B cell (primary cell): Measurements from ENCODE around the gene CRK. TPM values are rescaled to one million over a fixed set of nuclear protein-coding genes. Genes with fewer than 3 reads are reported as not detected.
A peak's percentile ranks its signal among the peaks of the same experiment; 100 is the strongest.

Source experiments
- ATAC-seq: fragments of 200-7000 bp; cut with Tn5 transposase; one replicate; pipeline ENCODE4 v1.10.0; 2021; ENCODE audit warnings: low read depth, mild to moderate bottlenecking, moderate number of reproducible peaks, moderate library complexity
- CTCF ChIA-PET: fragments of 350-600 bp; sonication (Branson Sonifier 250); formaldehyde crosslinking; loops from one replicate; lab custom pipeline; 2021; ENCODE audit warnings: antibody characterized with exemption, inconsistent platforms; lab: Charles Lee
- POLR2A ChIA-PET: fragments of 350-600 bp; sonication (Branson Sonifier 250); formaldehyde crosslinking; loops from one replicate; lab custom pipeline; 2021; ENCODE audit warnings: antibody characterized with exemption; lab: Charles Lee
- DNase-seq: peaks from one replicate; pipeline ENCODE4 v3.0.0; 2013
- H2AFZ ChIP-seq: 2 replicates; pipeline ENCODE4 v1.6.1; 2012; ENCODE audit warnings: mild to moderate bottlenecking, low read depth, low read length; ENCODE audit not compliant: insufficient read depth, poor library complexity, severe bottlenecking
- H3K27ac ChIP-seq, 2 donors: 1 replicate in 1 of 2; 2 replicates in 1 of 2; pipeline ENCODE4 v1.5.1; 2012 to 2013; ENCODE audit warnings: low read length in 2 of 2, mild to moderate bottlenecking in 2 of 2, moderate library complexity in 1 of 2
- H3K27me3 ChIP-seq, 4 experiments: fragments of 200-600 bp in 1 of 4; sonication (generic) in 1 of 4; replicated peaks in 1 of 4; 1 replicate in 2 of 4; 2 replicates in 2 of 4; pipeline versions ENCODE4 v1.6.1 to v1.7.0; 2013 to 2016; ENCODE audit warnings: low read length in 3 of 4, mild to moderate bottlenecking in 2 of 4, mixed read lengths in 1 of 4, moderate library complexity in 1 of 4; ENCODE audit not compliant: insufficient read depth in 4 of 4, control insufficient read depth in 3 of 4; ENCODE audit errors: control extremely low read depth in 1 of 4
- H3K36me3 ChIP-seq, 2 experiments: replicated peaks in 1 of 2; 1 replicate in 1 of 2; 2 replicates in 1 of 2; pipeline versions ENCODE4 v1.6.1 to v1.7.1; 2013; ENCODE audit warnings: low read length in 1 of 2; ENCODE audit not compliant: insufficient read depth in 2 of 2, control insufficient read depth in 1 of 2; ENCODE audit errors: control extremely low read depth in 1 of 2, extremely low read depth in 1 of 2
- H3K4me1 ChIP-seq, 2 donors: fragments of 200-600 bp in 1 of 2; sonication (generic) in 1 of 2; 1 replicate in 1 of 2; 2 replicates in 1 of 2; pipeline versions ENCODE4 v1.5.1 to v1.6.1; 2013 to 2017; ENCODE audit warnings: low read length in 2 of 2; ENCODE audit not compliant: control insufficient read depth in 2 of 2, insufficient read depth in 2 of 2
- H3K4me2 ChIP-seq: replicated peaks from 2 replicates; pipeline ENCODE3; 2012; ENCODE audit warnings: mild to moderate bottlenecking, low read depth, low read length; ENCODE audit not compliant: poor library complexity, severe bottlenecking
- H3K4me3 ChIP-seq, 5 experiments: fragments of 200-600 bp in 1 of 5; sonication (generic) in 1 of 5; 1 replicate in 3 of 5; 2 replicates in 2 of 5; pipeline versions ENCODE4 v1.5.1 to v1.7.0; 2011 to 2016; ENCODE audit warnings: low read length in 4 of 5, mild to moderate bottlenecking in 4 of 5, low read depth in 2 of 5, control low read depth in 1 of 5, moderate library complexity in 1 of 5; ENCODE audit not compliant: insufficient read depth in 1 of 5; ENCODE audit errors: control extremely low read depth in 1 of 5, extremely low read depth in 1 of 5
- H3K79me2 ChIP-seq: fragments of 200-600 bp; sonication (generic); one replicate; pipeline ENCODE4 v1.6.0; 2016; ENCODE audit warnings: low read length; ENCODE audit not compliant: control insufficient read depth, insufficient read depth
- H3K9ac ChIP-seq: fragments of 200-600 bp; sonication (generic); 2 replicates; pipeline ENCODE4 v1.6.1; 2017; ENCODE audit warnings: mild to moderate bottlenecking, low read length, moderate library complexity
- H3K9me3 ChIP-seq, 3 donors: one replicate each; pipeline versions ENCODE4 v1.6.1 to v1.7.1; 2013; ENCODE audit warnings: low read length in 2 of 3; ENCODE audit not compliant: control insufficient read depth in 2 of 3, insufficient read depth in 1 of 3; ENCODE audit errors: control extremely low read depth in 1 of 3
- H4K20me1 ChIP-seq: 2 replicates; pipeline ENCODE4 v1.6.0; 2012; ENCODE audit warnings: mild to moderate bottlenecking, low read length; ENCODE audit not compliant: insufficient read depth, control insufficient read depth, poor library complexity, severe bottlenecking
- H3K27ac Mint-ChIP-seq: one replicate; pipeline ENCODE4 v1.8.0; 2021; ENCODE audit warnings: mixed read lengths
- H3K27me3 Mint-ChIP-seq: one replicate; pipeline ENCODE4 v1.8.0; 2021; ENCODE audit warnings: mixed read lengths
- H3K4me1 Mint-ChIP-seq: one replicate; pipeline ENCODE4 v1.8.0; 2021; ENCODE audit warnings: mixed read lengths
- H3K4me3 Mint-ChIP-seq: one replicate; pipeline ENCODE4 v1.8.0; 2021; ENCODE audit warnings: mixed read lengths
- H3K9me3 Mint-ChIP-seq: one replicate; pipeline ENCODE4 v1.8.0; 2022; ENCODE audit warnings: mixed read lengths; ENCODE audit not compliant: insufficient read depth
- CTCF ChIP-seq: fragments of 200-600 bp; IDR thresholded peaks from one replicate; pipeline ENCODE4 v1.8.0; 2022; ENCODE audit warnings: antibody characterized with exemption, mild to moderate bottlenecking
- EZH2 ChIP-seq: IDR thresholded peaks from 2 replicates; pipeline ENCODE4 v1.6.1; 2012; ENCODE audit warnings: borderline replicate concordance, low read depth, mild to moderate bottlenecking, moderate library complexity, low read length; ENCODE audit not compliant: insufficient read depth, poor library complexity, severe bottlenecking
- WGBS: methylation state at CpG from one replicate; pipeline ENCODE4 v1.1.5; 2013; ENCODE audit warnings: missing lambda C conversion rate; ENCODE audit not compliant: insufficient coverage; 5-methylcytosine and 5-hydroxymethylcytosine counted together
- intact Hi-C: fragments of 100-400 bp; cut with micrococcal nuclease; formaldehyde crosslinking; loops from one replicate; pipeline ENCODE4 v1.10.0; 2022
- polyA plus RNA-seq: library from polyadenylated mRNA; depleted of rRNA; stranded (reverse); fragments of >200 nt; gene quantifications from 2 replicates; pipeline ENCODE4 v1.2.3, GENCODE V29; 2012
- total RNA-seq, 2 donors: library from RNA; stranded (reverse); fragments of 120-200 nt in 1 of 2; gene quantifications; 1 replicate in 1 of 2; 2 replicates in 1 of 2; pipeline versions ENCODE4 v1.2.3 to v1.2.4, GENCODE V29; 2013 to 2022

CRK gene
- total and polyA plus RNA-seq, 2 donors (not counting 1 experiment from before 2014, with no cell fraction given), result 8.2 to 36.4 TPM

DNA sequence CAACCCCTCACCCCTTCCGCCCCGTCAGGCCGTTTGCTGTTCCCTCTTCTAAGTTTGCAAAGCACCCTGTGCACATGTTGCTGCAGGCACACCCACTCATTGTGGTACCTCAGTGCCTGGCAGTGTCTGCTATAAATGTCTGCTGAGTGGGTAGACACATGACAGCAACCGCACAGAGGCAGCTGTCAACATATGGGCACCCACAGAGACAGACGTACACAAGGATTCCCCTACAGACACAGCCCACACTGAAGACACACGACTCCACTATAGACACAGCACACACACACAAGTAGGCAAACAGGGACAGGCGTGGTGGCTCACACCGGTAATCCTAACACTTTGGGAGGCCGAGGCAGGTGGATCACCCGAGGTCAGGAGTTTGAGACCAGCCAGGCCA, 17.8 kb upstream of the CRK start:
- POLR2A ChIA-PET, result interaction anchor here (0.5 to 2.4 kb wide), 9 partner anchors 8 to 242 kb away, joined by 3 to 24 read pairs (median 8); partner anchors contain the start of gene INPP5K
- Histone ChIP-seq H3K79me2 (peaks cover 17% of the 10 kb centered on the region), H3K4me1 (peaks cover 36 to 66% of the 10 kb centered on the region in 2 donors), H3K27me3 (no peaks in the 10 kb centered on the region), H4K20me1 (peaks cover 58% of the 10 kb centered on the region), H3K4me2 (peak overlapping the region; percentile 78), H3K9ac (no peak overlapping the region), H3K9me3 (no peaks in the 10 kb centered on the region), H2AFZ (no peak overlapping the region), H3K4me3 (no peak overlapping the region), H3K27ac (peak overlapping the region in 1 of 2 donors; percentile 81), H3K36me3 (peaks cover 0 to 44% of the 10 kb centered on the region in 2 experiments)
- Mint-ChIP-seq H3K27ac (peak overlapping the region; percentile 77), H3K9me3 (no peaks in the 10 kb centered on the region), H3K27me3 (no peaks in the 10 kb centered on the region), H3K4me3 (peak overlapping the region; percentile 72), H3K4me1 (peaks cover 42% of the 10 kb centered on the region)
- intact Hi-C loops, result loop anchor here (1.0 to 5.0 kb wide), 4 partner anchors 11 to 107 kb away; no protein-coding TSS in a partner anchor
- ATAC-seq (peak; percentile 68), DNase-seq (peak; percentile 81)
- TF ChIP-seq CTCF, result no peak
- TF ChIP-seq EZH2, result no peak
- WGBS, result 31% methylated on average over 9 of the region's 10 CpGs
- CTCF ChIA-PET, result interaction anchor here (0.7 to 3.9 kb wide), 5 partner anchors 10 to 282 kb away, joined by 3 to 23 read pairs (median 6); partner anchors contain the start of gene INPP5K

DNA sequence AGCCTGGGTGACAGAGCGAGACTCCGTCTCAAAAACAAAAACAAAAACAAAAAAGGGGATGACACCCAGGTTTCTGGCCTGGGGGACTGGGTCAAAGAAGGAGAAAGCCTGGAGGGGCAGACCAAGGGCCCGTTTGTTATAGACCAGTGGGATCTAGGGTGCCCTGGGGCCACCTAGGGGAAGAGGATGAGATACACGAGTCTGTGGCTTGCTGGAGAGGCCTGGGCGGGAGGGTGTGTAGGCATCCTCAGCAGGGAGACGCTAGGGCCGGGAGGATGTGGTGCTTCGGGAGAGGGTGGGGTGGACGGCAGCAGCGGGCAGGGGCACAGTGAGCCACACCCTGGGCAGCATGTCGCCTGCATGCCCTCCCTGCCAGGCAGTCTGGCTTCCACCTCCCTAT, 17.1 kb upstream of the CRK start:
- WGBS, result 59% methylated on average over 9 of the region's 11 CpGs

More for the DNA sequence above, 17.1 kb upstream of the CRK start:
- Histone ChIP-seq H3K9ac (no peak overlapping the region), H2AFZ (no peak overlapping the region), H3K4me1 (peaks cover 36 to 66% of the 10 kb centered on the region in 2 donors), H3K79me2 (peaks cover 17% of the 10 kb centered on the region), H3K9me3 (no peaks in the 10 kb centered on the region), H3K4me3 (no peak overlapping the region), H3K27me3 (no peaks in the 10 kb centered on the region), H3K36me3 (peaks cover 0 to 44% of the 10 kb centered on the region in 2 experiments), H3K4me2 (peak overlapping the region; percentile 78), H3K27ac (no peak overlapping the region), H4K20me1 (peaks cover 60% of the 10 kb centered on the region)
- POLR2A ChIA-PET, result interaction anchor here (0.6 to 1.3 kb wide), 3 partner anchors 13 to 17 kb away, joined by 3 to 5 read pairs (median 4); no protein-coding TSS in a partner anchor
- CTCF ChIA-PET, result interaction anchor here (0.5 to 3.9 kb wide), 2 partner anchors 107 to 216 kb away, joined by 3 to 23 read pairs; no protein-coding TSS in a partner anchor
- Mint-ChIP-seq H3K4me3 (no peak overlapping the region), H3K9me3 (no peaks in the 10 kb centered on the region), H3K4me1 (peaks cover 42% of the 10 kb centered on the region), H3K27me3 (no peaks in the 10 kb centered on the region), H3K27ac (peak overlapping the region; percentile 77)
- intact Hi-C loops, result loop anchor here (5.0 kb wide), 1 partner anchor 106 kb away; no protein-coding TSS in a partner anchor
- ATAC-seq (no peak), DNase-seq (no peak)
- no peak for TF ChIP-seq CTCF
- TF ChIP-seq EZH2, result no peak
